Neural progenitor cell (in vitro differentiated cells): Measurements from ENCODE around the gene CPN2. TPM values are rescaled to one million over a fixed set of nuclear protein-coding genes. Genes with fewer than 3 reads are reported as not detected.

Source experiments
- DNase-seq: peaks from one replicate; pipeline ENCODE4 v3.0.0-alpha.2; 2016; ENCODE audit warnings: low spot score
- H2AFZ ChIP-seq: fragments of 200-600 bp; sonication (generic); replicated peaks from 2 replicates; pipeline ENCODE4 v1.6.1; 2016; ENCODE audit warnings: antibody characterized with exemption
- H3F3A ChIP-seq: fragments of 200-600 bp; sonication (generic); 2 replicates; pipeline ENCODE4 v1.6.1; 2016; ENCODE audit warnings: antibody characterized with exemption, low read depth
- H3K27ac ChIP-seq: fragments of 200-600 bp; sonication (generic); 2 replicates; pipeline ENCODE4 v1.5.1; 2016; ENCODE audit warnings: mild to moderate bottlenecking
- H3K27me3 ChIP-seq: fragments of 200-600 bp; sonication (generic); 2 replicates; pipeline ENCODE4 v1.6.1; 2016; ENCODE audit warnings: mild to moderate bottlenecking, moderate library complexity
- H3K36me3 ChIP-seq: fragments of 200-600 bp; sonication (generic); 2 replicates; pipeline ENCODE4 v1.5.1; 2016
- H3K4me1 ChIP-seq: fragments of 200-600 bp; sonication (generic); 2 replicates; pipeline ENCODE4 v1.6.1; 2016; ENCODE audit warnings: mixed run types
- H3K4me2 ChIP-seq: fragments of 200-600 bp; sonication (generic); 2 replicates; pipeline ENCODE4 v1.6.1; 2016
- H3K4me3 ChIP-seq: fragments of 200-600 bp; sonication (generic); 2 replicates; pipeline ENCODE4 v1.5.1; 2016
- H3K79me2 ChIP-seq: fragments of 200-600 bp; sonication (generic); 2 replicates; pipeline ENCODE4 v1.6.1; 2016; ENCODE audit warnings: low read depth
- H3K9ac ChIP-seq: fragments of 200-600 bp; sonication (generic); 2 replicates; pipeline ENCODE4 v1.6.1; 2016
- H3K9me3 ChIP-seq: fragments of 200-600 bp; sonication (generic); 2 replicates; pipeline ENCODE4 v1.5.1; 2016; ENCODE audit warnings: low read depth
- H4K20me1 ChIP-seq: fragments of 200-600 bp; sonication (generic); 2 replicates; pipeline ENCODE4 v1.6.1; 2016; ENCODE audit warnings: low read depth
- H3K27ac Mint-ChIP-seq: 3 replicates; pipeline ENCODE4 v1.8.0; 2021; ENCODE audit warnings: mixed read lengths
- H3K27me3 Mint-ChIP-seq: 2 replicates; pipeline ENCODE4 v1.8.0; 2022; ENCODE audit warnings: low read depth, mild to moderate bottlenecking, inconsistent platforms, moderate library complexity, mixed read lengths; ENCODE audit not compliant: insufficient read depth
- H3K36me3 Mint-ChIP-seq: 3 replicates; pipeline ENCODE4 v1.8.0; 2021; ENCODE audit warnings: mixed read lengths
- H3K4me1 Mint-ChIP-seq: 3 replicates; pipeline ENCODE4 v1.8.0; 2021; ENCODE audit warnings: mixed read lengths
- H3K4me3 Mint-ChIP-seq: 3 replicates; pipeline ENCODE4 v1.8.0; 2021; ENCODE audit warnings: mild to moderate bottlenecking, moderate library complexity, mixed read lengths
- H3K9me3 Mint-ChIP-seq: 3 replicates; pipeline ENCODE4 v1.8.0; 2020; ENCODE audit warnings: mixed read lengths
- CTCF ChIP-seq: fragments of 200-600 bp; sonication (generic); IDR thresholded peaks from 2 replicates; pipeline ENCODE4 v1.5.1; 2017; ENCODE audit warnings: antibody characterized with exemption, mild to moderate bottlenecking
- EZH2 ChIP-seq: fragments of 200-600 bp; sonication (generic); IDR thresholded peaks from 2 replicates; pipeline ENCODE4 v1.6.1; 2017; ENCODE audit warnings: antibody characterized with exemption, mild to moderate bottlenecking, moderate library complexity
- EZH2phosphoT487 ChIP-seq: fragments of 200-600 bp; sonication (generic); IDR thresholded peaks from 2 replicates; pipeline ENCODE4 v1.6.1; 2017; ENCODE audit warnings: antibody characterized with exemption
- total RNA-seq: library from RNA; depleted of rRNA; stranded (reverse); fragments of >200 nt; gene quantifications from 2 replicates; pipeline ENCODE4 v1.2.3, GENCODE V29; 2015; ENCODE audit warnings: low replicate concordance

The CPN2 gene
- total RNA-seq, 1 donor from 2014 or later: not detected

GRCh38 chr3:194375473-194376240 lies 24.5 kb upstream of the CPN2 start:
- Histone ChIP-seq H3F3A (peaks cover 28% of the 10 kb centered on the region), H2AFZ (peak overlapping the region; percentile 63), H4K20me1 (no peaks in the 10 kb centered on the region), H3K36me3 (no peaks in the 10 kb centered on the region), H3K27ac (no peak overlapping the region), H3K79me2 (no peaks in the 10 kb centered on the region), H3K4me3 (peak overlapping the region; percentile 11), H3K4me1 (peaks cover 34% of the 10 kb centered on the region), H3K9ac (no peak overlapping the region), H3K27me3 (no peaks in the 10 kb centered on the region), H3K9me3 (no peaks in the 10 kb centered on the region), H3K4me2 (peak overlapping the region; percentile 59)
- Mint-ChIP-seq H3K4me1 (peaks cover 44% of the 10 kb centered on the region), H3K27ac (peak overlapping the region; percentile 82), H3K36me3 (no peaks in the 10 kb centered on the region), H3K4me3 (peak overlapping the region; percentile 73), H3K9me3 (no peaks in the 10 kb centered on the region), H3K27me3 (peaks cover 14% of the 10 kb centered on the region)
- DNase-seq: peak; percentile 66
- TF ChIP-seq EZH2 (no peak), CTCF (no peak)

GRCh38 chr3:194374935-194375334 lies 23.8 kb upstream of the CPN2 start:
- Histone ChIP-seq H3K4me3 (no peak overlapping the region), H3K4me1 (peaks cover 36% of the 10 kb centered on the region), H4K20me1 (no peaks in the 10 kb centered on the region), H3K9me3 (no peaks in the 10 kb centered on the region), H3F3A (peaks cover 34% of the 10 kb centered on the region), H3K27me3 (peaks cover 3% of the 10 kb centered on the region), H3K27ac (no peak overlapping the region), H2AFZ (no peak overlapping the region), H3K79me2 (no peaks in the 10 kb centered on the region), H3K36me3 (no peaks in the 10 kb centered on the region), H3K4me2 (no peak overlapping the region), H3K9ac (no peak overlapping the region)
- Mint-ChIP-seq H3K36me3 (no peaks in the 10 kb centered on the region), H3K27ac (peak overlapping the region; percentile 93), H3K9me3 (no peaks in the 10 kb centered on the region), H3K4me3 (no peak overlapping the region), H3K4me1 (peaks cover 44% of the 10 kb centered on the region), H3K27me3 (peaks cover 19% of the 10 kb centered on the region)
- no peak for DNase-seq
- no peak for TF ChIP-seq EZH2phosphoT487
- TF ChIP-seq CTCF: no peak
- TF ChIP-seq EZH2: no peak

GRCh38 chr3:194373899-194374298 lies 22.8 kb upstream of the CPN2 start:
- H3K27me3 Mint-ChIP-seq: peaks cover 19% of the 10 kb centered on the region
- H3K36me3 Mint-ChIP-seq: no peaks in the 10 kb centered on the region
- DNase-seq: no peak
- peaks cover 46% of the 10 kb centered on the region for H3K4me1 Mint-ChIP-seq
- no peaks in the 10 kb centered on the region for H3K79me2 ChIP-seq
- H3K9me3 ChIP-seq: no peaks in the 10 kb centered on the region
- H3K9ac ChIP-seq: no peak overlapping the region
- no peak overlapping the region for H3K4me2 ChIP-seq
- H3K4me3 ChIP-seq: no peak overlapping the region
- no peak overlapping the region for H3K4me3 Mint-ChIP-seq
- no peaks in the 10 kb centered on the region for H3K9me3 Mint-ChIP-seq
- H3K27ac ChIP-seq: no peak overlapping the region
- H3F3A ChIP-seq: peaks cover 30% of the 10 kb centered on the region
- TF ChIP-seq CTCF: no peak
- no peak for TF ChIP-seq EZH2
- TF ChIP-seq EZH2phosphoT487: no peak
- H4K20me1 ChIP-seq: no peaks in the 10 kb centered on the region
- H3K36me3 ChIP-seq: no peaks in the 10 kb centered on the region
- H3K27ac Mint-ChIP-seq: no peak overlapping the region
- H2AFZ ChIP-seq: no peak overlapping the region
- H3K27me3 ChIP-seq: peaks cover 11% of the 10 kb centered on the region
- peaks cover 39% of the 10 kb centered on the region for H3K4me1 ChIP-seq
